HG02840 (cell line): ENCODE results near the gene NUP98.

Source experiments
- ATAC-seq: cut with Tn5 transposase; IDR thresholded peaks from one replicate; pipeline ENCODE4 v1.9.1; 2021; ENCODE audit warnings: mild to moderate bottlenecking, moderate library complexity, moderate number of reproducible peaks; ENCODE audit not compliant: unreplicated experiment, low FRiP score

The NUP98 gene

DNA sequence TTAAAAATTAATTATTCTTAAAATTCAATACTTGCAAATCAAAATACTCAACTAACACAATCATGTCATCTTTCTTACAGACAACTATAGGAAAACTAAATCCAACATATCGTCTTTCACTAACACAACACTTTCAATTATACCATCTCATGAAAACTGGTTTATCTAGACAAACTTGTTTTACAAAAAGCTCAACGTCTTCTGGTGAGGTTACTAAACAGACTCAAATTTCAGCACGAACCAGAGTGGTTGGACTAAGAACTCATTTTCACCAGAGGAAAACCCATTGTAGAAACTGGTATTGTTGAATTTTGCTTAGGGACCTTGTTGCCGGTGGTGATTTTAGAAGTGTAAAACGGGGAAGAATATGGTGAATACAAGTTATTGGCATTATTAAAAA, 52.2 kb downstream of the NUP98 start:
- ATAC-seq = no peak

DNA sequence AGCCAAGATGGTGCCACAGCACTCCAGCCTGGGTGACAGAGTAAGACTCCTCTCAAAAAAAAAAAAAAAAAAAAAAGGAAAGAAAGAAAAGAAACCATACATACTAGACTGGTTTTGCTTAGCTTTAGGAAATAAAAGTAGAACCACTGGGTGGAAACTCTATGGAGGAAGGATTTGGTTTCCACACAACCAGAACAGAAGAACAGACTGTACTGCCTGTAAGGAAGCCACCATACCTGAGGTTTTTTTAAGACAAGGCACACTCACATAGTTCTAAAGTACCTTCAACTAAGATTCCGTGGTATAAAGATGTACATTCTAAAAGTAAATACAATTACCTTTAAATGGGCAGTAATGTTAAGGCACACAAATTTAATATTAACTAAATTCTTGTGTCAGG, 58.6 kb downstream of the NUP98 start:
- ATAC-seq = no peak

DNA sequence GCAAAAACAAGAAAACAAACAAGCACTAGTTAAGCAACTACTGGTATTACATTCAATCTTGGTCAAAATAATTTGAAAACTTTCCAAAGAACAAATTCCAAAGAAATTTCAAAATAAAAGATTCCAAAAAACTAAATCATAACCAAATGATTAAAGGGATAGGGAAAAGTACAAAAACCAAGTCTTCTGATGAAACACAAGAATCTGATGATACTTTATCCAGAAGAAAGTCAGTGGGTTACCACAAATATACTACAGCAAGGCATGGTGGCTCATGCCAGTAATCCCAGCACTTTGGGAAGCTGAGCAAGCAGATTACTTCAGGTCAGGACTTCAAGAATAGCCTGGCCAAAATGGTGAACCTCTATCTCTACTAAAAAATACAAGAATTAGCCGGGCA, 59.1 kb downstream of the NUP98 start:
- no peak for ATAC-seq

DNA sequence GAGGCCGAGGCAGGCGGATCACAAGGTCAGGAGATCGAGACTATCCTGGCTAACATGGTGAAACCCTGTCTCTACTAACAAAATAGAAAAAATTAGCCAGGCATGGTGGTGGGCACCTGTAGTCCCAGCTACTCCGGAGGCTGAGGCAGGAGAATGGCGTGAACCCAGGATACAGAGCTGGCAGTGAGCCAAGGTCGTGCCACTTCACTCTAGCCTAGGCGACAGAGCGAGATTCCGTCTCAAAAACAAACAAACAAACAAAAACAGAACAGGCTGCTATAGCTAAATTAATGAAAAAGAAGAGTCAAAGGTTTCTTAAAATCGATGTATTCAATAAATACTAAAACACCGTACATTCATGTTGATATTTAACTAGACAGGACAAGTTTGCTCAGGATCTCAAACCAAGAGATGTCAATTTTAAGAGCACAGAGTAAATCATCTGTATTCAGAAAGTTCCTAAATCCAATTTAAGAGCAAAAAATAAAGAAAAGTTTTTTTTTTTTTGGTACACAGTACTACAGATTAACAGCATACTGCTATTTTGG, 59.9 kb downstream of the NUP98 start:
- ATAC-seq = no peak

DNA sequence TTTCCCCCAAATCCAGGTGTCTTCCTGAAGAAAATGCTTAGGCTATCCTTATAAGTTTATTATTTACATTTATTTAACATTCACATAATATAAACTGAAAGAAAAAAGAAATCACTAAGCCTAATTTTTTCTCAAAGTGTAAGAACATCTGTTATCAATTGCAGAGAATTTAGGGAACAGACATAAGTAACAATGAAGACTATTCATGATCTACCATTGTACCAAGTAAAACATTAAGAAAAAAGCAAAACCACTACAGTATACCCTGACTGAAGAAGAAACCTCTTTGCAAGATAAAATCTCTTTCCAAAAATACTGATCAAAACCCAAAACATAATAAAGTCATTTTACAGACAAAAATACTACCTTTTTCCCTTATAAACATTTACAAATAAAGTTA, 60.5 kb downstream of the NUP98 start:
- ATAC-seq = no peak

DNA sequence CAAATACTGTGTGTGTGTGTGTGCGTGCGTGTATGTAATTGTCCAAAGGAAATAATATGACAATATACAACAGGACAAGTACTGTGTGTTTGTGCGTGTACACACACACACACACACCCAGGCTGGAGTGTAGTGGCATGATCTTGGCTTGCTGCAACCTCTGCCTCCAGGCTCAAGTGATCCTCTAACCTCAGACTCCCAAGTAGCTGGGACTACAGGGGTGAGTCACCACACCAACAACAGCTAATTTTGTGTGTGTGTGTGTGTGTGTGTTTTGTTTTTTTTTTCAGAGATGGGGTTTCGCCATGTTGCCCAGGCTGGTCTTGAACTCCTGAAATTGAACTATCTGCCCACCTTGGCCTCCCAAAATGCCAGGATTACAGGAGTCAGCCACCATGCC, 61.5 kb downstream of the NUP98 start:
- no peak for ATAC-seq

DNA sequence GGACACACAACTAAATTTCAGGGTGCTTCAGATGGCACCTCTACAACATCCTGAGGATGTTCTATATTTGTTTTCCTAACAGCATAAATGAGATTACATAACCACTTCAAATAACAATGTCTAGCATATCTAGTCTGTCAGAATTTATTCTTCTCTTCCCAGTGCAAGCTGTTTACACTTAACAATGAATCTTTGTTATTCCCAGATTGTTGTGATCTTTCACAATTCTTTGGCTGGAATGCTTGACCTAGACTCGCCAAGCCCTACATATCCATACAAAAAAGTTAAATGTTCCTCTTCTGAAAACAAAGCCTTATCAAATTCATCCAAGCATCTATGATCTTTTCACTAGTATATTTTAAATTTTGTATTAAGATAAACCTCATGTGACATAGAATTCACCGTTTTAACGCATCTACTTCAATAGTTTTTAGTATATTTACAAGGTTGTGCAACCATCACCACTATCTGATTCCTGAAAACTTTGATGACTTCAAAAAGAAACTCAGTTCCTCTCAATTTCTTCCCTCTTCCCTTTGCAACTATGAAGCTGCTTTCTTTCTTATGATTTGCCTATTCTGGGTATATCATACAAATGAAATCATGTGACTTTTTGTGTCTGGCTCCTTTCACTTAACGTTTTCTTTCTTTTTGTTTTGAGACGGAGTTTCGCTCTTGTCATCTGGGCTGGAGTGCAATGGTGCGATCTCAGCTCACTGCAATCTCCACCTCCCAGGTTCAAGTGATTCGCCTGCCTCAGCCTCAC, 64.5 kb downstream of the NUP98 start:
- ATAC-seq = no peak

DNA sequence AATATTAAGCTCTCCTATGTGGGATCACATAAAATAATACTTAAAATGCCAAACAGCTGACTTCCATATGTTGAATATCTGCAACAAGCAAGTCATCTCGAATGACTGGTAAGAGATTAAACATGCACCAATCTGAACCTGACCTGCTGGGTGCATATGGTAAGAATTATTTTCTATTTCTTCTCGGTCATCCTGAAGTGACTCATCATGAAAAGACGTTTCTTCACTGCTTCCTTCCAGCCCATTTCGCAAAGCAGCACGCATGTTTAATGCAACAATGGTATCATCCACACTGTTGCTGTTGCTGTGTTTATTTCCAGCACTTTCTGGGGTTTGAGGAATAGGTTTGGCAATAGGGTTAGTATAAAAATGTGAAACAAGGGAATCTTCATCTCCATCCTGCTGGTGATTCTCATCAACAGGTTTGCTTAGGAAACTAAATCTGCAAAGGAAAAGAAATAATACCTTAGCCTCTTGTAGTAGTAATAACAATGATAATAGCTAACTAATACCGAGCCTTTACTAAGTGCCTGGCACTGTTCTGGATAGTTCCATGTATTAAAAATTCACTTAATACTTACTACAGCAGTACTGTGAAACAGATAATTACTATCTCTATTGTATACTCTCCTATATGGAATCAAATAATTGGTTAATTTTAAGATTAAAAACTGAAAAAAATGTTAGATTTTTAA, 74.2 kb downstream of the NUP98 start:
- no peak for ATAC-seq

DNA sequence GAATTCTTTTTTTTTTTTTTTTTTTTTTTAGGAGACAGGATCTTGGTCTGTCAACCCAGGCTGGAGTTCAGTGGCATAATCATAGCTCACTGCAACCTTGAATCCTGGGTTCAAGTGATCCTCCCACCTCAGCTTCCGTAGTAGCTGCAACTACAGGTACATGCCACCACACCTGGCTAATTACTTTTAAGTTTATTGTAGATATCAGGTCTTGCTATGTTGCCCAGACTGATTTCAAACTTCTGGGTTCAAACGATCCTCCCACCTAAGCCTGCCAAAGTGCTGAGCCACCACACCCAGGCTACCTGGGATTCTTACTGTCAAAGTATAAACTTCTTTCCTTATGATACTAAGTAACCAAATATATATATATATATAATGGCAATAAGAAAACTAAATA, 75.3 kb downstream of the NUP98 start:
- no peak for ATAC-seq

DNA sequence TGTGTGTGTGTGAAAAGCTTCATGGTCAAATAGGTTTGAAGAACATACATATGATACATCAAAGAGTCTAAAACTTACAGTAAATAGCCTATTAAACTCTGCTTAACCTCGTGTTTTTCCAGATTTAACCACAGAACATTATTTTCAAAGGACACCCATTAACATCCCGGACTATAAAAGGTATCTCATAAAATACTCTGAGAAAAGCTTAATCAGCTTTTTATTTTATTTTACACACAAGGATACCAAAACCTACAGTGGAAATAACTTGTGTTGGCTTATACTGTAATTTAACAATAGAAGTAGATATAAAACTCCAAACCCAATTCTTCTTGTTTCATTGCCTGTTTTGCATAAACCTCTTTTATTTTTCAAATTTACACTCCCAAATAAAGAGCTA, 76.4 kb downstream of the NUP98 start:
- ATAC-seq = no peak

DNA sequence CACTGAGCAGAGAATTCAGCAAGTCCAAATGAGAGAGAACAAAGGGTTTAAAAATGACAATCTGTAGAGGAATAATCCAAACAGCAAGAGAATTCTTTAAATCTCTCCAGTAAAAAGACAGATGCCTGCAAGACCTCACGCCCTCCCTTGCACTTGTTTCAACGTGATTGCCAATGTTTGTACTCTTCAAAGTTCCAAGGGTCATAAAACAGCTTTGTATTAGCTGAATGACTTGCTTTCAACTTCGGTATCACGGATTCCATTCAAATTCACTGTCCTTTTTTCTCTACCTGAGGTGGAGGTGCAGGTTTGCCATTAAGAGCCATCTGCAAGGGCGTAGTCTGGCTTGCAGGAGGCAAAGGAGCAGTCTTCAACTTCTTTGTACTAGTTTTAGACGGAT, 85.1 kb downstream of the NUP98 start:
- no peak for ATAC-seq

DNA sequence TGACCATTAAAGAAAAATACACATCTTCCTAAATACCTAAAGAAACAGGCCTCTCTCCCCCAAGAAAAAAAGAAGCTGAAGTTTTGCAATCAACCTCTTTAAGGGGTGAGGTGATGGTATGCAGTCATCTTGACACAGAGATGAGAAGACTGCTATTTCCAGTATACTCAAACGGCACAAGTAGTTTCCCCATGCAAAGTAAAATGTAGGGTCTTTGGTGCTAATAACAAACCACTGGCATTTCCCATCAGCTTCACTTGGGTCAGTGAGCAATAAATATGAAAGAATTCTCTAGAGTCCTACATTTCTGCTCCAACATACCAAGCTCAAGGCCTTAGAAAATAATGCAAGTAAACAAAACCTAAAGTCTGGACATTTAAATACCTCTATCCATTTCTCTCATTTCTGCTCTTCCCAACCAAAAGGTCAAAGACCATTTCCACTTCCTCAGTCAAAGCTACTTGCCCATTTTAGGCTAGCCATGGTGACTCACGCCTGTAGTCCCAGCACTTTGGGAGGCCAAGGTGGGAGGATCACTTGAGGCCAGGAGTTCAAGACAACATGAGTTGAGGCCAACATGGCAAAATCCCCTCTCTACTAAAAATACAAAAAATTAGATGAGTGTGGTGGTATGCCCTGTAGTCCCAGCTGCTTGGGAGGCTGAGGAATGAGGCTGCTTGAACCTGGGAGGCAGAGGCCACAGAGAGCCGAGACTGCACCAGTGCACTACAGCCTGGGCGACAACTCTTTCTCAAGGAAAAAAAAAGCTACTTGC, 86.7 kb downstream of the NUP98 start:
- ATAC-seq = no peak

DNA sequence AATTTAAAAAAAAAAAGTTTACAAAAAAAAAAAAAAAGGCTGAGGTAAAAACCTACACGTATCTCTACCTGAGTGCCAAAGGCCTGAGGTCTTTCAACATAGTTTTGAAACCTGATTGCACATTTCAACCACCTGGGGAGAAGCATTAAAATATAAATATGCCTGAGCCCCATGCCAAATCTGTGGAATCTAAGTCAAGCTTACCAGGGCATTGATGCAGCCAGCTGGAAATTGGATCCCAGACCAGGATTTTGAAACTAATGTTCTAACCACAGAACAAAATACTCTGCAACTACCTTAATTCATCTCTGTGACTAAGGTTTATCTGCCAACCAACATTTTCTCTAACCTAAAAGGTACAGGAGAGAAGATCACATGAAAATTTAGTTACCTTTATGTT, 87.4 kb downstream of the NUP98 start:
- ATAC-seq = no peak

DNA sequence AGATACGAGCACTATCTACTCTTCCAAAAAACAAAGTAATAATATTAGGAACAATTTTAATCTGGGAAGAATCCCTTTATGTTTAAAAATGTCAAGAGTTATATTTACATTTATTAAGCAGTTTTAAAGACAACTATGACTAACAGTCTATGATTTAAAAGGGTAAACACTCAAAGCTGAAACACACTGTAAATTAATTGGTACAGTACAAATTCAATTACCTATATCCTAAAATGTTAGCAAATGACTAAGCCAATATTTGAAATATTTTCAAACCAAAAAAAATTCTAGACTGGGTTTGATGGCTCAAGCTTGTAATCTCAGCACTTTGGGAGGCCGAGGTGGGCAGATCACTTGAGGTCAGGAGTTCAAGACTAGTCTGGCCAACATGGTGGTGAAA, 90.2 kb downstream of the NUP98 start:
- ATAC-seq = no peak

DNA sequence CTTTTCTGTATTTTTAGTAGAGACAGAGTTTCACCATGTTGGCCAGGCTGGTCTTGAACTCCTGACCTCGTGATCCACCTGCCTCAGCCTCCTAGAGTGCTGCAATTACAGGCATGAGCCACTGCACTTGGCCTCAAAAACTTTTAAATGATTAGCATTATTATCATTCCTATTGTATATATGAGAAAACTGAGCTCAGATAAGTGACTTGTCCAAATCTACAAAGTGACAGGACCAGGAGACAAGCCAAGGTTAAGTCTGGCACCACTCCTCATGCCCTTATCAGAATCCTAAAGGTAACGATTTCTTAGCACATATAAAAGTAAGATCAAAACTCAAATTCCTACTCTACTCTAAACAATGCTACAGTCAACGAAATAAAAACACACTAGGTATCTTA, 94.0 kb downstream of the NUP98 start:
- ATAC-seq = no peak

DNA sequence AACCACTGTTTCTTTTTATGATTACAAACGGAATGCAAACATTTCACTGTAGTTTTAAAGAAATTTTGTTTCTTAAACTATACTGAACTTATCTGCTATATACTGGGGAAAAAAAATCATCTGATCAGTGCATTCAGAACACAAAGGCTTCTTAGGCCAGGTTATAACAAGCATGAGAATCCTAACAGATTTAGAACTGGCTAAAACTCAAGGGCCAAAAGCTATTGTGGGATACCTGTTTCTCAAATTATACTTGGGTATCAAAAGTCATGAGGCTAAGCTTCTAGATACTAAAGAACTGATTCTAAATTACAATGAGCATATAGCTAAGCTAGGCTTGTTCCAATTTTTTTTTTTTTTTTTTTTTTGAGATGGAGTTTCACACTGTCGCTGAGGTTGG, 96.4 kb downstream of the NUP98 start:
- ATAC-seq = no peak

DNA sequence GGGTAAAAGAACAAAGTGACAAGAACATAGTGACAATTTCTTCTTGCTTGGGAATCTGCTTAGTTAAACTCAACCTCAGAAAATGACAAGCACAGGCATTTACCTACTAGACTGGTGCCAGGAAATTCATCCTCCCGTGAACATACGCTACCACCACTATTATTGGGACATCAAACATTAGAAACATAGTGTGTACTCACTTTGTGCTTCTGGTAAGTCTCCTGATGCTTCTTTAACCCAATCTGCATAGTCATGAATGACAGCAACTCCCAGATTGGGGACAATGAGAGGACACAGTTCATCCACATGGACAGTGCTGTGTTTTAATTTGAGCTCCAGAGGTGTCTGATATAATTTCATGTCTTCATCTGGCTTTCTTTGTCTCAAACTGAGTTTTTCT, 96.9 kb downstream of the NUP98 start:
- ATAC-seq = no peak

DNA sequence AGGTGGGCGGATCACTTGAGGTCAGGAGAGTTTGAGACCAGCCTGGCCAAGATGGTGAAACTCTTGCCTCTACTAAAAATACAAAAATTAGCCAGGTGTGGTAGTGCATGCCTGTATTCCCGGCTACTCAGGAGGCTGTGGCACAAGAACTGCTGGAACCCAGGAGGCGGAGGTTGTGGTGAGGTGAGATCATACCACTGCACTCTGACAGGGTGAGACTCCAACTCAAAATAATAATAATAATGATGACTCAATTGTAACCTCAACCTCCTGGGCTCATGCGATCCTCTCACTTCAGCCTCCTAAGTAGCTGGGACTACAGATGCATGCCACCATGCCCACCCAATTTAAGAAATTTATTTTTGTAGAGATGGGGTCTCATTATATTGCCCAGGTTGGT, 110.6 kb downstream of the NUP98 start:
- no peak for ATAC-seq

DNA sequence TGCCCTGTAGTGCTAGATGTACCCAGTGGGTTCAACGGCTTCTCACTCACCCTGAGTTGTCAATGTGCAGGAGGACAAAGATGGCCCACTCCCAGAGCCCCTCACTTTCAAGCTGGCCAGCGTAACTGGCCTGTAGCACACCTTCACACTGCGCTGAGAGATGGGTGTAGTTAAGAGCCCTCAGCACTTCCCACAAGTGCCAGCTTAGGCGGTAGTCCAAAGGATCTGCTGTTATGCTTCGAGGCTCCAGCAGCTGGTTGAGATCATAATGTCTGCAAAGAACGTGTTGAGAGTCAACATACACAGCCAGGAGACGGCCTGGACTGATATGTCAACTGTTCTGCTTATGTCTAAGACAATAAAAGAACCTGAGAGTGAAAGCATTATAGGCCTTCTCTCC, 111.4 kb downstream of the NUP98 start:
- ATAC-seq = no peak

DNA sequence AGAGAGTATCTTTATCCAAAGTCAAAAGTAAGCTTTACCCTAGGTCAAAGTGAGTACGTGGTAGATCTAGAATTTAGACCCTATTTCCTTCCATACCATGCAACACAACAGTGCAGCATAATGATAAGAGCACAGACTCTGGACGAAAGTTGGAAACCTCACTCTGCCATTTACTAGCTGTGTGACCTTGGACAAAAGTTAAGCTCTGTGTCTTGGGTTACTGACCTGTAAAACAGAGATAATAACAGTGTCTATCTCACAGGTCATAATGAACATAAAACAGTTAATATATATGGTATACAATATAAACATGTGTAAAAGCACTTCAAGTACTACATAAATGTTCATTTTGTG, 112.6 kb downstream of the NUP98 start:
- no peak for ATAC-seq

DNA sequence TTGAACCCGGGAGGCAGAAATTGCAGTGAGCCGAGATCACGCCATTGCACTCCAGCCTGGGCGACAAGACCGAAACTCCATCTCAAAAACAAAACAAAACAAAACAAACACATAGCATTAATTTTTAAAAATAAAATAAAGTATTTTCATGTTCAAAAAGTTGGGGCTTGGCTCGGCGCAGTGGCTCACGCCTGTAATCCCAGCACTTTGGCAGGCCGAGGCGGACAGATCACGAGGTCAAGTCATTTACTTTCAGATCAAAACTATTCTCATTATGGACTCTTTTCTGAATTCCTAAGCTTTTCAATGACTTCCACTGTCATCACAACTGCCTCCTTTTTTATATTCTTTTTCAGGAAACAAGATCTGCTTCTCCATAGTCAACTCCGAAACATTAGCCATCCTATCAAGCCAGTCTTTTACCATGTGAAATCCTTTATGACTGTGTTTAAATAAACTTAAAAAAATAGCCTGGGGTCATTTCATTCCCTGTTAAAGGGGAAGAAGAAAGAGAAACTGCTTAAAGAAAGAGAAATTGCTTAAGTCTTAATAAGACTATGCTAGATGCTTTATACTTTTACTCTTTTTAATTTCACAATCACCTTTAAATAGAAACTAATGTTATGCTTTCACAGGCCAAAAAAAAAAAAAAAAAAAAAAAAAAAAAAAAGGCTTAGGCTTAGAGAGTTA, 113.1 kb downstream of the NUP98 start:
- no peak for ATAC-seq
